Activated B cell treated with CpG ODN at 0.5 μM for 24 hours (primary cell): Measurements from ENCODE around the gene KDM4B. TPM values are rescaled to one million over a fixed set of nuclear protein-coding genes. Genes with fewer than 3 reads are reported as not detected.

Experiments used
- ATAC-seq: fragments of 200-7000 bp; cut with Tn5 transposase; one replicate; pipeline ENCODE4 v1.10.0; 2021; ENCODE audit warnings: low read depth, mild to moderate bottlenecking, moderate library complexity
- CTCF ChIA-PET: fragments of 350-600 bp; sonication (Branson Sonifier 250); formaldehyde crosslinking; loops from one replicate; lab custom pipeline; 2021; ENCODE audit warnings: antibody characterized with exemption; lab: Charles Lee
- POLR2A ChIA-PET: fragments of 350-600 bp; sonication (Branson Sonifier 250); formaldehyde crosslinking; loops from one replicate; lab custom pipeline; 2021; ENCODE audit warnings: antibody characterized with exemption; lab: Charles Lee
- DNase-seq: peaks from one replicate; pipeline ENCODE4 v3.0.0; 2022
- H3K27ac Mint-ChIP-seq: one replicate; pipeline ENCODE4 v1.8.0; 2020; ENCODE audit warnings: mixed read lengths
- H3K27me3 Mint-ChIP-seq: one replicate; pipeline ENCODE4 v1.8.0; 2021; ENCODE audit warnings: mixed read lengths
- H3K36me3 Mint-ChIP-seq: one replicate; pipeline ENCODE4 v1.8.0; 2021; ENCODE audit warnings: low read depth, mixed read lengths
- H3K4me1 Mint-ChIP-seq: one replicate; pipeline ENCODE4 v1.8.0; 2021; ENCODE audit warnings: mixed read lengths
- H3K4me3 Mint-ChIP-seq: one replicate; pipeline ENCODE4 v1.8.0; 2020; ENCODE audit warnings: mild to moderate bottlenecking, mixed read lengths
- H3K9me3 Mint-ChIP-seq: one replicate; pipeline ENCODE4 v1.8.0; 2020; ENCODE audit warnings: mixed read lengths
- intact Hi-C: fragments of 100-400 bp; cut with micrococcal nuclease; formaldehyde crosslinking; loops from one replicate; pipeline ENCODE4 v1.15.1; 2024
- total RNA-seq: library from RNA; stranded (reverse); gene quantifications from 2 replicates; pipeline ENCODE4 v1.2.3, GENCODE V29; 2022
- TF ChIP-seq, protein P1 (sequence below): fragments of 200-600 bp; IDR thresholded peaks from one replicate; pipeline ENCODE4 v1.8.0; 2022; ENCODE audit warnings: antibody characterized with exemption, mild to moderate bottlenecking

The KDM4B gene
- total RNA-seq, 1 donor from 2014 or later: 88.9 TPM

DNA sequence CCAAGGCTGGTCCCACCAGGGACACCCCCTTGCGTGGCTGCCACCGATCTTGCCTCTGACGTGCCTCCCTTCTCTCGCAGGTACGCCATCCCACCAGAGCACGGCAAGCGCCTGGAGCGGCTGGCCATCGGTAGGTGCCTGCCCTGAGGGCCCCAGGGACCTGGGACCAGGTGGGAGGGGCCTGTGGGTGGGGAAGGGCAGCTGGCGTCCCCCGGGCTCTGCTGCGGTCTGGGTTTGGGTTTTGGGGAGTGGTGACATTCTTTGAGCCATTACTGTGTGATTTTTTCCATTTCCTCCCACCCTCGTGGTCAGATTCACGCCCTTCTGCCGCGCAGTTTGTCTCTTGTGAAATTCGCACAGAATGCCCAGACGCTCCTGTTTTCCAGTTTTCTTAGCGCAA, 102.0 kb downstream of the KDM4B start:
- peak overlapping the region; percentile 56 for H3K27ac Mint-ChIP-seq
- ChIA-PET CTCF (no interaction called here), POLR2A (interaction anchor here (0.9 kb wide), 1 partner anchor 248 kb away, joined by 3 read pairs; no protein-coding TSS in a partner anchor)
- H3K27me3 Mint-ChIP-seq: no peaks in the 10 kb centered on the region
- peaks cover 21% of the 10 kb centered on the region for H3K36me3 Mint-ChIP-seq
- TF ChIP-seq, protein P1, sequence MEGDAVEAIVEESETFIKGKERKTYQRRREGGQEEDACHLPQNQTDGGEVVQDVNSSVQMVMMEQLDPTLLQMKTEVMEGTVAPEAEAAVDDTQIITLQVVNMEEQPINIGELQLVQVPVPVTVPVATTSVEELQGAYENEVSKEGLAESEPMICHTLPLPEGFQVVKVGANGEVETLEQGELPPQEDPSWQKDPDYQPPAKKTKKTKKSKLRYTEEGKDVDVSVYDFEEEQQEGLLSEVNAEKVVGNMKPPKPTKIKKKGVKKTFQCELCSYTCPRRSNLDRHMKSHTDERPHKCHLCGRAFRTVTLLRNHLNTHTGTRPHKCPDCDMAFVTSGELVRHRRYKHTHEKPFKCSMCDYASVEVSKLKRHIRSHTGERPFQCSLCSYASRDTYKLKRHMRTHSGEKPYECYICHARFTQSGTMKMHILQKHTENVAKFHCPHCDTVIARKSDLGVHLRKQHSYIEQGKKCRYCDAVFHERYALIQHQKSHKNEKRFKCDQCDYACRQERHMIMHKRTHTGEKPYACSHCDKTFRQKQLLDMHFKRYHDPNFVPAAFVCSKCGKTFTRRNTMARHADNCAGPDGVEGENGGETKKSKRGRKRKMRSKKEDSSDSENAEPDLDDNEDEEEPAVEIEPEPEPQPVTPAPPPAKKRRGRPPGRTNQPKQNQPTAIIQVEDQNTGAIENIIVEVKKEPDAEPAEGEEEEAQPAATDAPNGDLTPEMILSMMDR: no peak
- peak; percentile 53 for ATAC-seq
- peaks cover 37% of the 10 kb centered on the region for H3K4me1 Mint-ChIP-seq
- intact Hi-C loops: no loop called here
- no peaks in the 10 kb centered on the region for H3K9me3 Mint-ChIP-seq
- peak overlapping the region; percentile 32 for H3K4me3 Mint-ChIP-seq
- DNase-seq: no peak

- Mint-ChIP-seq H3K4me3 (no peak overlapping the region), H3K27ac (peak overlapping the region; percentile 56), H3K9me3 (no peaks in the 10 kb centered on the region), H3K27me3 (no peaks in the 10 kb centered on the region), H3K36me3 (peaks cover 19% of the 10 kb centered on the region), H3K4me1 (peaks cover 37% of the 10 kb centered on the region)
- TF ChIP-seq, protein P1: no peak
- intact Hi-C loops: no loop called here
- ChIA-PET CTCF (no interaction called here), POLR2A (interaction anchor here (0.9 to 1.1 kb wide), 2 partner anchors 57 to 248 kb away, joined by 3 read pairs; no protein-coding TSS in a partner anchor)
- DNase-seq: no peak
- ATAC-seq: no peak
Measured at GRCh38 chr19:5071579-5071978, 102.7 kb downstream of the KDM4B start.

- Mint-ChIP-seq H3K27ac (no peak overlapping the region), H3K9me3 (no peaks in the 10 kb centered on the region), H3K4me1 (peaks cover 37% of the 10 kb centered on the region), H3K36me3 (peaks cover 19% of the 10 kb centered on the region), H3K4me3 (no peak overlapping the region), H3K27me3 (no peaks in the 10 kb centered on the region)
- DNase-seq (no peak), ATAC-seq (no peak)
- ChIA-PET CTCF (no interaction called here), POLR2A (interaction anchor here (1.1 kb wide), 1 partner anchor 56 kb away, joined by 3 read pairs; no protein-coding TSS in a partner anchor)
- TF ChIP-seq, protein P1: no peak
- intact Hi-C loops: no loop called here
Measured at GRCh38 chr19:5072115-5072514, 103.2 kb downstream of the KDM4B start.

DNA sequence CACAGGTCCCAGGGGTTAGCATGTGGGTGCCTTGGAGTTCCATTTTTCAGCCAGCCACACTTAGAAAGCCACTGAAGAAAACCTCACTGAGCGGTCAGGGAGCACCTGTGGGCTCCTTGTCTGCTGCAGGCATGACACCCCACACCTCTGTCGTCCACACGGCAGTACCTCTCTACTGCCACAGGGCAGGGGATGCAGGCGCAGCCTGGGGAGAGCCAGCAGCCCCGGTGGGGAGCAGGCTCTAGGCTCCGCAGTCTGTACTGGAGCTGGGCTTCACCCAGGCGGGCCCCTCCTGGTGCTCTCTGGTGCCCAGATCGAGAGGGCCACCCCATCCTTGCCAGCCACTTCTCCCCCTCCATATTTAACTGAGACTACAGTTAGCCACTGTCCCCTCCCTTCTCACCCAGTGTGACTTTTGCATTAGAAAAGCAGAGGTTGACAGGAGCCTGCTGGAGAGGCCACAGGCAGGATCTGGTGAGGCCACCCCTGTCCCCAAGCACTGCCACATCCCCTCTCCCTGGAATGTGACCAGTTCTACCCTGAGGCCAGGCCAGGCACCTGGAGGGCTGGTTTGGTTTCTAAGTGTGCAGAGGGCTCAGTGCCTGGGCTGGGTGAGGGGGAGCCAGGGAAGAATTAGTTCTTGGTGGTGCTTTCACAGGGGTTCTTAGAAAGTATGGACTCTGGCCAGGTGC, 104.4 kb downstream of the KDM4B start:
- Mint-ChIP-seq H3K4me1 (peaks cover 37% of the 10 kb centered on the region), H3K9me3 (no peaks in the 10 kb centered on the region), H3K27me3 (no peaks in the 10 kb centered on the region), H3K4me3 (no peak overlapping the region), H3K36me3 (peaks cover 24% of the 10 kb centered on the region), H3K27ac (no peak overlapping the region)
- ChIA-PET CTCF (no interaction called here), POLR2A (interaction anchor here (1.0 to 1.5 kb wide), 2 partner anchors 53 to 58 kb away, joined by 3 to 13 read pairs; no protein-coding TSS in a partner anchor)
- no peak for DNase-seq
- TF ChIP-seq, protein P1: no peak
- intact Hi-C loops: no loop called here
- ATAC-seq: no peak

DNA sequence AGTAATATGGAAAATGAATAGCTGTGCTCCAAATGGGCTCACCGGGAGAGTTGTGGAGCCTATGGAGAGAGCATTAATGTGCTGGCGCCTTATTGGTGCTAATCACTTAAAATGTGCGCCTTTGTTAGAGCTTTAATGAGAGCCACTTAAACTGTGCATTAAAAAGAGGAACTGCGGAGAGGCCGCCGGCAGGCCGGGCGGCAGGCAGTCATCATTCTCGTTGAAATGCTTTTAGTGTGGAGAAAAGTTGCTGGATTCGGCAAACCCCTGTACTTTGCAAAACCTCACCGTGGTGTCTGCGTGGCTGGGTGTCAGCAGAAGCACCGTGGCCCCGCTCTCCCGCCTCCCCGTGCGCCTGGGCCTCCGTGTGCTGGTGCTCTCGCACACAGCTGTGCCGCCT, 105.5 kb downstream of the KDM4B start:
- intact Hi-C loops: loop anchor here (1.0 to 2.0 kb wide), 3 partner anchors 52 to 80 kb away; no protein-coding TSS in a partner anchor
- DNase-seq (no peak), ATAC-seq (peak; percentile 68)
- H3K27ac Mint-ChIP-seq: no peak overlapping the region
- TF ChIP-seq, protein P1: no peak
- no peaks in the 10 kb centered on the region for H3K27me3 Mint-ChIP-seq
- ChIA-PET CTCF (interaction anchor here (1.1 to 1.6 kb wide), 3 partner anchors 22 to 80 kb away, joined by 3 to 4 read pairs (median 4); no protein-coding TSS in a partner anchor), POLR2A (interaction anchor here (0.9 to 1.7 kb wide), 4 partner anchors 52 to 57 kb away, joined by 3 to 13 read pairs (median 4); no protein-coding TSS in a partner anchor)
- peaks cover 37% of the 10 kb centered on the region for H3K4me1 Mint-ChIP-seq
- peaks cover 32% of the 10 kb centered on the region for H3K36me3 Mint-ChIP-seq
- no peak overlapping the region for H3K4me3 Mint-ChIP-seq
- no peaks in the 10 kb centered on the region for H3K9me3 Mint-ChIP-seq
